GM19238 (cell line): ENCODE results near the gene ZC3HAV1.
"Not testable (repeated sequence)": the region's sequence is repeated elsewhere in the genome, so short reads cannot be mapped to it uniquely, and the experiment has no call there.

Source experiments
- DNase-seq: peaks from one replicate; pipeline ENCODE4 v3.0.0; 2011; ENCODE audit warnings: low spot score; ENCODE audit not compliant: insufficient read length

Gene ZC3HAV1

GRCh38 chr7:139112741-139113250 lies 3.3 kb upstream of the ZC3HAV1 start:
- no peak for DNase-seq

DNA sequence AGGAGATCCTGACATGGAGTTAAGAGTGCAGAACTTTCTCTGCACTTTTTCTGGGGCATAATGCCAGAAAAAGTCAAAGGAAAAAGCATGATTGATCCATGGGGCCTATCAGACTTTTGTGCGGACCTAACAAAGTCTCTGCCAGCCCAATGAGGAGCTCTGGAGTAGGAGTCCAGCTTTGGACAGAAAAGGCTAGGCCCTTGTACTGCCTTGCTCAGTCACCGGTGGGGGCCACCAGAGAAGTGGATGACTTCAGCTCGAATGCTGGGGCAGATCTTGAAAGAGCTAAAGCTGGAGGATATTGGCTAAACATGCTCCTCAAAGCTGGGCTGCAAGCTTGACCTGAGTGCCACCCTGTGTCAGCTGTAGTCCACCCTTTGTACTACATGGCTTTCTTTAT lies 2.8 kb upstream of the ZC3HAV1 start:
- no peak for DNase-seq

GRCh38 chr7:139111811-139112301 lies 2.3 kb upstream of the ZC3HAV1 start:
- no peak for DNase-seq

DNA sequence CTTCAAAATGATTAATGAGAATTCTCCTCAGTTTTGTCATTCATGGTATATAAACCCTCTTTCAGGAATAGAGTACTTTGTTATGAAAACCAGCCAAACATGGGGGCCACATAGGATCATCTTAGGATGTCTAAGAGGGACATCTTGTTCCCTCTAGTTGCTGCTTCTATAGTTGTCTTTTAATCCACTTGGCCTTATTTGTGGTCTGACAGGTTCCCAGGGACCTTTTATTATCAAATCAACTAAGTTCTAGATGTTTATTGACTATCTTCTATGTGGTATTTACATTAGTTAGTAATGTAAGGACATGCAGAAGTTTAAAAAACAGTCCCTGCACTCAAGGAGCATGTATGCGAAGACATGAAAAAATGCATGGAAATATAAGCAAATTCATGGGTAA lies 1.6 kb upstream of the ZC3HAV1 start:
- DNase-seq = no peak

DNA sequence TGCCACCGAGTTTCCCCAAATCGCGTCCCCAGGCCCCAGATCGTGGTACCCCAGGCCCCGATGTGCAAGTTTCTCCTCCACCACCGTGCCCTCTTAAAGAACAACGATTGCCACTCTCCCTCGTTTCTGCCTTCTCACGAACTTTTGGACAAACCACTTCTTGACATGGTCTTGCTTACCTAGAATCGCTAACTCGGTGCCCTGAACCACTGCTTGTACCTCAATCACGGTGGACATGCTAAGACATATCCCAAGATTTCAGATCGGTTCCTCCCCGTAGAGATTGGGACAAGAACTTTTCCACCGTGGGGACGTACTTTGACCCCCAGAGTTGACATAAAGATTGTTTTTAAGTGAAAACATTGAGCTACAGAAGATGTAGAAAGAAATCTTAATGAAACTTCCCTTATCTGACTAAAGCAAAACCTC lies 477 bp upstream of the ZC3HAV1 start:
- DNase-seq = no peak

DNA sequence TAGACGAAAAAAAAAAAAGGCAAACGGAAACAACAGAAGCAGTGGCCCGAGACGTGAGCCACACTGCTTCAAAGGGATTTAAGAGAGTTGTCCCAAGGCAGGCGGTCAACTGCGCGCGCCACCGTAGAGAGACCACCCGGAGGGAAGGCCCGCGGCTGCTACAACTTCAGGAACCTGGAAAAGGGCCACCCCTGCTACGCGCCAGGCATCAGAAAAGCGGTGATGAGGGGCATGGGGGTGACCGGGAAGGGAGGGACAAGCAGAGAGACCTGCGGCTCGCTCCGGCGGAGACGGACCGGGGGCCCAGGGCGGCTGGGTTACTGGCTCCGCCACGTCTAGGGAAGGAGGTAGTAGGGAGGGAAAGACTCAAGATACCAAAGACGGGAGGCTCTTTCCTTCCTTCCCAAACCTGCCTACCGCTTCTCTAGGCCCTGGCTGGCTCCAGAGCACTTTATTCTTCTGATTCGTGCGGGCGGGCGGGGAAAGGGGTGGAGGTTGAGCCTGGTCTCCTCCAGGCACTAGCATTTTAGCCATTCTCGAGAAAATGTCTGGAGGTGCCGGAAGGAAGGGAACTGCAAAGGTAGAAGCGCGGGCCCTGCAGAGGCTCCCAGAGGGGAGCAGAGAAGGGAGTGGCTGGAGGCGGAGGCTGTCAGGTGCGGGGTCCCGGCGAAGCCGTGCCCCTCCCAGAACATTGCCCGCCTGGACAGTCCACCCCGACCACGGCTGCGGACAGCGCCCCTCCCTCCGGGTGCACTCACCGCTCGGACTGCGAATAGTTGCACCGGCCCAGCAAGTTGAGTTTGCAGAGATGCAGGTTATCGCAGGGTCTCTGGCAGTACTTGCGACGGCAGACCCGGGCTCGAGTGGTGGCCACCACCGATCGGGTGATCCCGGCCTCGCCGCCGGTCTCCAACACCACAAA lies 993 bp downstream of the ZC3HAV1 start:
- DNase-seq = no peak

DNA sequence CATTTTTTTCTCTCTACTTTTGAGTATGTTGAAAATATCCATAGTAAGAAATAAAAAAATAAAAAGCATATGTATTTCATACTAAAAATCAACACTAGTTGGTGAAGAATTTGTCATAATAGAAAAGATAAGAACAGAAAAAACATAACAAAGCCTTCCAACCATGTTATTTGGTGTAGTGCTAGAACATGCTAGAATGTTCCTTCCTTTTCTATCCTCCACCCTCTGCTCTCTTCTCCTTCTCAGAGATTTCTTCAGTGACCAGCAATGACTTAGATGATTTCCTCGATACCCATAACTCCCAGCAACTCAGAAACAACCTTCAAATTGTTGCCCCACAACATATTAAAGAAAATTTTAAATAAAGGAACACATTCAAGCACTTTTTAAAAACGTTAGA lies 2.6 kb downstream of the ZC3HAV1 start:
- DNase-seq = no peak

- not testable (repeated sequence) for DNase-seq
Measured at GRCh38 chr7:139106227-139106626, 3.3 kb downstream of the ZC3HAV1 start.

DNA sequence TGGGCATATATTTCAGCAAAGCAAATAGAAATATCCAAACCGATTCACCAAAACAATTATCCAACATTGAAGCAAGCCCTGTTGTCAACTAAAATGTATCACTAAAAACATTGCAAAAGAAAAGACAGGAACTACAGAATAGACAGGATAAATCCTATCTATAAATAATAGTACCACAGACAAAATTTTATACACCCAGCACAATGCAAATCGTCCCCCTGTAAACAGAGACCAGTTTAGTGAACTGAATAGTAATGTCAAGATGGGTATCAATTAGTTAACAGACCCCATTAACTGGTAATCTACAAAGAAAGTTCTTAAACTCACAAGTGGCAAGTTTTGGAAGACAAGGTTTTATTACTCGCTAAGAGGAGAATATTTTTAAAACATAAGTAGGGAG lies 4.0 kb downstream of the ZC3HAV1 start:
- no peak for DNase-seq

- DNase-seq = no peak
Measured at GRCh38 chr7:139104091-139104450, 5.4 kb downstream of the ZC3HAV1 start.

GRCh38 chr7:139103057-139103815 lies 6.3 kb downstream of the ZC3HAV1 start:
- DNase-seq = no peak

DNA sequence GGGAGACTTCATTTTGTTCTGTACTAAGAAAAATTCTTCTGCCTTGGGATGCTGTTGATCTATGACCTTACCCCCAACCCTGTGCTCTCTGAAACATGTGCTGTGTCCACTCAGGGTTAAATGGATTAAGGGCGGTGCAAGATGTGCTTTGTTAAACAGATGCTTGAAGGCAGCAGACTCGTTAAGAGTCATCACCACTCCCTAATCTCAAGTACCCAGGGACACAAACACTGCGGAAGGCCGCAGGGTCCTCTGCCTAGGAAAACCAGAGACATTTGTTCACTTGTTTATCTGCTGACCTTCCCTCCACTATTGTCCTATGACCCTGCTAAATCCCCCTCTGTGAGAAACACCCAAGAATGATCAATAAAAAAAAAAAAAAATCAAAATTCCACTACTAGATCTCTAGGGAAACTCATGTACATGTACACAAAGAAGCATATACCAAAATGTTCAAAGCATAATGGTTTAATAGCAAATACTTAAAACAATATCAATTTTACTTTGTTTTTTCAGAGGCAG lies 7.8 kb downstream of the ZC3HAV1 start:
- DNase-seq = not testable (repeated sequence)

GRCh38 chr7:139099172-139099947 lies 10.2 kb downstream of the ZC3HAV1 start:
- no peak for DNase-seq

DNA sequence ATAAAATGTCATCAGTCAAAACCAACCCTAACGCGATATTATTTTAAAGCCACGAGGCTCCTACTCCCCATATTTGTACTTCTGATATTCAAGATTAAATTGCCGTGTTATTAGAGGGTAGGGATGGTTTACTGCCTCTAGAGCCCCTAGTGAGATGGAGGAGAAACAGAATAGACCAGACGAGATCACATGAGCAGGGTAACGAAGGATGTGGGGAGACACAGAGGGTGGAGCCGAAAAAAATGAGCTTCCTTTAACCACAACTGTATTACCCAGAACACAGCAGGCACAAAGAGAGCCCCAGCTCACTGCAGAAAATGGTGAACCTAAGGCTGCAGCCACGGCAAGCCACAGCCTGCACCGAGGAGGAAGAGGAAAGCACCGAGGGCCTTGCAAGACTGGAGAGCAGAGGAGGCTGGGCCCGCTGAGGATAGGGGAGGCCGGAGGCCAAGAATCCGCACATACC lies 14.3 kb downstream of the ZC3HAV1 start:
- DNase-seq = peak; percentile 81

- DNase-seq = no peak
Measured at GRCh38 chr7:139094596-139094995, 14.9 kb downstream of the ZC3HAV1 start.

DNA sequence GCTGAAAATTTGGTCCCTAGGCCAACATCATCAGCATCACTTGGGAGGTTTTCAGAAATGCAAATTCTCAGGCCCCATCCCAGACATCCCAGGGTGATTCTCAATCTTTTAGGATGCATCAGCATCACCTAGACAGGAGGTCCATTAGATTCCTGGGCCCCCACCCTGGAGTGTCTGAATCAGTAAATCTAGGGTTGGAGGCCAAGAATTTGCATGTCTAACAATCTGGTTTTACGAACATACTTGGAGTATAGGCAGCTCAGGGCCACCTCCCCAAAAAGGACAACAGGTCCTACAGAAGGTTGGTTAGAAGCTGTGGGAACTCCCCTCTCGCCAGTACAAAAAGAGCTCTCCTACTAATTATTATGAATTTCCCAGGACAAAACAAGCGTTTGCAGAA lies 15.5 kb downstream of the ZC3HAV1 start:
- no peak for DNase-seq

GRCh38 chr7:139093512-139093911 lies 16.0 kb downstream of the ZC3HAV1 start:
- DNase-seq = not testable (repeated sequence)

- DNase-seq = no peak
Measured at GRCh38 chr7:139092090-139092796, 17.3 kb downstream of the ZC3HAV1 start.

DNA sequence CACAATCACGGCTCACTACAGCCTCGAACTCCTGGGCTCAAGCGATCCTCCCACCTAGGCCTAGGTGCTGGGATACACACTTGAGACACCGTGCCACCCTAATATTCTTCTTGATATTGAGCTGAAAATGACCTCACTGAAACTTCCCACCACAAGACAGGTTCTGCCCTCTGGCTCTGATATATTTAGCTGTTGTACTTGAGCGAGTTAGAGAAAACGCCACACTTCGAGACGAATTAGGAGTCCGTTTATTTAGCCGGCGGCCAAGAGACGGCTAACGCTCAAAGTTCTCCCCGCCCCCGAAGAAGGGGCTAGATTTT lies 17.9 kb downstream of the ZC3HAV1 start:
- DNase-seq = no peak

GRCh38 chr7:139089118-139089517 lies 20.4 kb downstream of the ZC3HAV1 start:
- DNase-seq = no peak

DNA sequence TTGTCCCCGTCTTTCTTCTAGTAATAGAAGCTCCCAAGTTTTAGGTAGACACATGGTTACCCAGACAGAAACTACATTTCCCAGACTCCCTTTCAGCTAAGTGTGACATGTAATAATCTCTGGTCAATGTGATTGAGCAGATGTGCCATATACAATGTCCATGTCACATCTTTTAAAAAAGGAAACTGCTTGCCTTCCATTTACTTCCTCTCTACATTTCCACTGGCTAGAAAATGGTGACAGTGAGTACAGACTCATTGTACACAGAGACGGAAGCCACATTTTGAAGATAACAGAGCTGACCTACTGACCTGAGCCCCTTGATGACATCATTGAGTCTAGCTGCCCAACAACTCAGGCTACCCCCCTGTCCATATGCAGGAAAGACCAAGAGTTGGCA lies 21.3 kb downstream of the ZC3HAV1 start:
- no peak for DNase-seq
